ENCODE data around the gene PRR16.

DNA sequence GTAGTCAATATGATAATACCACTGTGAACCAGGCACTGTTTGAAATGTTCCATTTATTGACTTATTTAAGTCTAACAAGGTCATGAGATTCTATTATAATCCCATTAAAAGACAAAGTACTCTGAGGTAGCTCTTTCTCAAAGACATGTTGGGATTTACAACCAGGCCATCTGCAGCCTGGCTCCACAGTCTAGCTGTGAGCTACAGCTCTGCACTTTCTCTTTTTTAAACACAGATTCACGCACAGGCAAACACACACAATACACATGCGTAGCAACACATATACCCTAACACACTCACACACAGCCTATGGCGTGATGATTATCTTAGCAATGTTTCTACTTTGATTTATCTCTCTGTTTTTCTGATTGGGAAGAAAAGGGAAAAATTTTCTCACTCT, 174.3 kb downstream of the PRR16 start:
- TF ChIP-seq, protein P1, sequence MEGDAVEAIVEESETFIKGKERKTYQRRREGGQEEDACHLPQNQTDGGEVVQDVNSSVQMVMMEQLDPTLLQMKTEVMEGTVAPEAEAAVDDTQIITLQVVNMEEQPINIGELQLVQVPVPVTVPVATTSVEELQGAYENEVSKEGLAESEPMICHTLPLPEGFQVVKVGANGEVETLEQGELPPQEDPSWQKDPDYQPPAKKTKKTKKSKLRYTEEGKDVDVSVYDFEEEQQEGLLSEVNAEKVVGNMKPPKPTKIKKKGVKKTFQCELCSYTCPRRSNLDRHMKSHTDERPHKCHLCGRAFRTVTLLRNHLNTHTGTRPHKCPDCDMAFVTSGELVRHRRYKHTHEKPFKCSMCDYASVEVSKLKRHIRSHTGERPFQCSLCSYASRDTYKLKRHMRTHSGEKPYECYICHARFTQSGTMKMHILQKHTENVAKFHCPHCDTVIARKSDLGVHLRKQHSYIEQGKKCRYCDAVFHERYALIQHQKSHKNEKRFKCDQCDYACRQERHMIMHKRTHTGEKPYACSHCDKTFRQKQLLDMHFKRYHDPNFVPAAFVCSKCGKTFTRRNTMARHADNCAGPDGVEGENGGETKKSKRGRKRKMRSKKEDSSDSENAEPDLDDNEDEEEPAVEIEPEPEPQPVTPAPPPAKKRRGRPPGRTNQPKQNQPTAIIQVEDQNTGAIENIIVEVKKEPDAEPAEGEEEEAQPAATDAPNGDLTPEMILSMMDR (IDR thresholded peaks at IDR 0.05), result no peak
- no peak for TF ChIP-seq ZFX (IDR thresholded peaks at IDR 0.05; ENCODE audit: borderline replicate concordance)

All from 22Rv1 (cell line).